Cardiac muscle cell (in vitro differentiated cells and primary cell): ENCODE data around the gene UQCRC2. TPM values are rescaled to one million over a fixed set of nuclear protein-coding genes. Genes with fewer than 3 reads are reported as not detected.

Experiments used
- DNase-seq, 2 donors: peaks; one replicate each; pipeline versions ENCODE4 v3.0.0 to v3.0.0-alpha.2; 2010 to 2017; ENCODE audit warnings: low read depth in 1 of 2, low spot score in 1 of 2
- H3K27ac ChIP-seq: fragments of 200-600 bp; sonication (generic); 2 replicates; pipeline ENCODE4 v1.5.1; 2016
- H3K27me3 ChIP-seq: fragments of 200-600 bp; sonication (generic); 2 replicates; pipeline ENCODE4 v1.6.0; 2016; ENCODE audit warnings: control low read depth
- H3K36me3 ChIP-seq: fragments of 200-600 bp; sonication (generic); 2 replicates; pipeline ENCODE4 v1.5.1; 2016; ENCODE audit warnings: control low read depth
- H3K4me1 ChIP-seq: fragments of 200-600 bp; sonication (generic); 2 replicates; pipeline ENCODE4 v1.8.1; 2017; ENCODE audit warnings: low read depth, mild to moderate bottlenecking, mixed run types
- H3K4me3 ChIP-seq: fragments of 200-600 bp; sonication (generic); 2 replicates; pipeline ENCODE4 v1.5.1; 2016; ENCODE audit warnings: mild to moderate bottlenecking
- H3K9me3 ChIP-seq: fragments of 200-600 bp; sonication (generic); 2 replicates; pipeline ENCODE4 v1.5.1; 2017; ENCODE audit warnings: low read depth, mild to moderate bottlenecking, control low read depth
- polyA plus RNA-seq: library from polyadenylated mRNA; unstranded; fragments of >200 nt; fragmentation: Nextera tagmentation; extraction: Ambion mirVana; gene quantifications from 2 replicates; pipeline ENCODE4 v1.2.1, GENCODE V29; 2016
- total RNA-seq: library from RNA; depleted of rRNA; stranded (reverse); fragments of >200 nt; gene quantifications from 2 replicates; pipeline ENCODE4 v1.2.3, GENCODE V29; 2016
- TF ChIP-seq, protein P1 (sequence below): IDR thresholded peaks from 2 replicates; pipeline ENCODE4 v1.5.1; 2012; ENCODE audit warnings: low read depth, mild to moderate bottlenecking, low read length

UQCRC2 gene
- total and polyA plus RNA-seq, 2 experiments from 2014 or later, result 248 to 338 TPM

DNA sequence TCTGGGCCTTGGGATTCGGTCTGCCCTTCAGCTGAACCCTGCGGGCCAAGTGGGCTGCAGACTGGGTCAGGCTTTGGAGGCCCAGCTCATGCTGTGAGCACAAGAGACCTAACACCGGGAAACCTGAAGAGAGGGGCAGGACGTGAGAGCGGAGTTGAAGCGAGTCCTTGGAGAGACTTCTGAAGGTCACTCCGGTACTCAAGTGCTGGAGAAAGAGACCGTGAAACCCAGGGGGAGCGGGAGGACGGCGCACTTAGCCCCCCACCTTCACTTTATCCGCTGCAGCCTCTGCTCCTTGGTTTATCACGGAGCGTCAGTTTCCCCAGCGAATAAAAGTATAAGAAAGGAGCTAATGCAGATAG is 361 bp downstream of the UQCRC2 start:
- no peak for DNase-seq
- peaks cover 16% of the 10 kb centered on the region for H3K36me3 ChIP-seq
- H3K4me3 ChIP-seq, result peak overlapping the region; percentile 99
- H3K9me3 ChIP-seq, result no peaks in the 10 kb centered on the region
- H3K27ac ChIP-seq, result peak overlapping the region; percentile 100
- no peaks in the 10 kb centered on the region for H3K27me3 ChIP-seq
- peaks cover 6% of the 10 kb centered on the region for H3K4me1 ChIP-seq
- TF ChIP-seq, protein P1, sequence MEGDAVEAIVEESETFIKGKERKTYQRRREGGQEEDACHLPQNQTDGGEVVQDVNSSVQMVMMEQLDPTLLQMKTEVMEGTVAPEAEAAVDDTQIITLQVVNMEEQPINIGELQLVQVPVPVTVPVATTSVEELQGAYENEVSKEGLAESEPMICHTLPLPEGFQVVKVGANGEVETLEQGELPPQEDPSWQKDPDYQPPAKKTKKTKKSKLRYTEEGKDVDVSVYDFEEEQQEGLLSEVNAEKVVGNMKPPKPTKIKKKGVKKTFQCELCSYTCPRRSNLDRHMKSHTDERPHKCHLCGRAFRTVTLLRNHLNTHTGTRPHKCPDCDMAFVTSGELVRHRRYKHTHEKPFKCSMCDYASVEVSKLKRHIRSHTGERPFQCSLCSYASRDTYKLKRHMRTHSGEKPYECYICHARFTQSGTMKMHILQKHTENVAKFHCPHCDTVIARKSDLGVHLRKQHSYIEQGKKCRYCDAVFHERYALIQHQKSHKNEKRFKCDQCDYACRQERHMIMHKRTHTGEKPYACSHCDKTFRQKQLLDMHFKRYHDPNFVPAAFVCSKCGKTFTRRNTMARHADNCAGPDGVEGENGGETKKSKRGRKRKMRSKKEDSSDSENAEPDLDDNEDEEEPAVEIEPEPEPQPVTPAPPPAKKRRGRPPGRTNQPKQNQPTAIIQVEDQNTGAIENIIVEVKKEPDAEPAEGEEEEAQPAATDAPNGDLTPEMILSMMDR, result no peak

DNA sequence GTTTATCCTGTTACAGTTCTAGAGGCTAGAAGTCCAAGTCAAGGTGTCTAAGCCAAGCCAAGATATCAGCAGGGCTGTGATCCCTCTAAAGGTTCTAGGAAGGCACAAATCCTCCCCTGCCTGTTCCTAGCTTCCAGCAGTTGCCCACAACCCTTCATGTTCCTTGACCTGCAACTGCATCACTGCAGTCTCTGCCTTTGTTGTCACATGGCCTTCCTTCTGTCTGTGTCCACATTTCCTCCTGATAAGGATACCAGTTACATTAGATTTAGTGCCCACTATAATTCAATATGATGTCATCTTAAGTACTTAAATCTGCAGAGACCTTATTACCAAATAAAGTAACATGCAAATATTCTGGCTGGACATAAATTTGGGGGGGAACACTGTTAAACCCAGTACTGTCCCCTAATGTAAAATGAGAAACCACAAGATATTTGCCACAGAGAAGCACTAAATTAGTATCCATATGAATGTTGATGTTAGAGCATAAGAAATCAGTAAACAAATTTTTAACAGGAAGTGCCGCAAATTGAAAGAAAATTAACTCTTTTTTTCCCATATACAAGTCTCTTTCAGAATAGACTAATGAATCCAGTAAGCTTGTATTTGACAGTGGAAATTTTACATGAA is 4.7 kb downstream of the UQCRC2 start:
- Histone ChIP-seq H3K4me1 (peaks cover 6% of the 10 kb centered on the region), H3K4me3 (no peak overlapping the region), H3K9me3 (no peaks in the 10 kb centered on the region), H3K27me3 (no peaks in the 10 kb centered on the region), H3K36me3 (peaks cover 56% of the 10 kb centered on the region), H3K27ac (no peak overlapping the region)
- DNase-seq, result no peak
- TF ChIP-seq, protein P1, result no peak

DNA sequence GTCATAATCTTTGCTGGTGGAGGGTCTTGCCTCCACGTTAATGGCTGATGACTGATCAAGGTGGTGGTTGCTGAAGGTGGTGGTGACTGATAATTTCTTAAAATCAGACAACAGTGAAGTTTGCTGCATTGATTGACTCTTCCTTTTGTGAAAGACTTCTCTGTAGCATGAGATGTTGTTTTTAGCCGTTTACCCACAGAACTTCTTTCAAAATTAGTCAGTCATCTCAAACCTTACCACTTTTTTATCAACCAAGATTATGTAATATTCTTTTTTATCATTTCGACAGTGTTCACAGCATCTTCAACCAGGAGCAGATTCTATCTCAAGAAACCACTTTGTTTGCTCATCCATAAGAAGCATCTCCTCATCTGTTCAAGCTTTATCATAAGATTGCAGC is 5.9 kb downstream of the UQCRC2 start:
- no peaks in the 10 kb centered on the region for H3K27me3 ChIP-seq
- TF ChIP-seq, protein P1, result no peak
- H3K4me3 ChIP-seq, result no peak overlapping the region
- no peak overlapping the region for H3K27ac ChIP-seq
- no peaks in the 10 kb centered on the region for H3K9me3 ChIP-seq
- peaks cover 68% of the 10 kb centered on the region for H3K36me3 ChIP-seq
- no peak for DNase-seq
- peaks cover 6% of the 10 kb centered on the region for H3K4me1 ChIP-seq

DNA sequence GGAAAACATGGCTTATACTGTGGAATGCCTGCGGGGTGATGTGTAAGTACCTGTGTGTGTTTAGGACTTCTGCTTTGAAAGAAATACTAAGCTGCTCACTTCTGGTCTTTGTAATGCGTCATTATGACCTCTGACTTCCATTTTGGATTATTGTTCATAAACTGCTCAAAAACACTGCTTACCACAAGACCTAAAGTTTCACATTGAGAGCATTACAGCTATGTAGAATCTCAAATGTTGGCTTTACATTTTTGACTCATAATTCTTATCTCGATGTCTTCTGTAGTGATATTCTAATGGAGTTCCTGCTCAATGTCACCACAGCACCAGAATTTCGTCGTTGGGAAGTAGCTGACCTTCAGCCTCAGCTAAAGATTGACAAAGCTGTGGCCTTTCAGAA is 9.3 kb downstream of the UQCRC2 start:
- TF ChIP-seq, protein P1, result no peak
- Histone ChIP-seq H3K4me1 (no peaks in the 10 kb centered on the region), H3K9me3 (no peaks in the 10 kb centered on the region), H3K4me3 (no peak overlapping the region), H3K27me3 (no peaks in the 10 kb centered on the region), H3K27ac (no peak overlapping the region), H3K36me3 (peaks cover 96% of the 10 kb centered on the region)
- DNase-seq, result no peak

DNA sequence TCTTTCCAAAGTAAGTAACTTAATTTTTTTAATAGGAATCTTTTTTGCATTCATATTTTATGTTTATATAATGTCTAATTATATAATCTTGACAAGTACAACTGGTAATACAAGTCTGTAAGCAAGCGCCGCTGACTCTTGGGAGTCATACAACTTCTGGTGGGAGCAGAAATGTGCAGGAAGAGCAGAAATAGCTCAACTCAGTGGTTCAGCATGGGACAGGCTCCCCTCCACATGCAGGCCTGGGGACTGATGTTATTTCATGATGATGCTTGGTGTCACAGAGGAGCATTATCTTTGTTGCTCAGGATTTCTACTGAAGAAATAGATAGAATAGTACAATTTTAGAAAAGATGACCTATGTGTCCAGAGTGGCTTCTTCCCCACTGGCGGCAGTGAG is 10.7 kb downstream of the UQCRC2 start:
- peaks cover 94% of the 10 kb centered on the region for H3K36me3 ChIP-seq
- H3K9me3 ChIP-seq, result no peaks in the 10 kb centered on the region
- no peak for DNase-seq
- TF ChIP-seq, protein P1, result no peak
- H3K27ac ChIP-seq, result no peak overlapping the region
- H3K4me1 ChIP-seq, result no peaks in the 10 kb centered on the region
- H3K27me3 ChIP-seq, result no peaks in the 10 kb centered on the region
- H3K4me3 ChIP-seq, result no peak overlapping the region
